ENCODE measurements around the gene LRRIQ1.

- TF ChIP-seq CTCF (IDR thresholded peaks at IDR 0.05; ENCODE audit: low read length) (no peak), EZH2 (IDR thresholded peaks at IDR 0.05; ENCODE audit: borderline replicate concordance, low read length) (no peak)
Measured at GRCh38 chr12:85060916-85061315, 24.8 kb downstream of the LRRIQ1 start.
